Esophagus muscularis mucosa (tissue), 4 donors: ENCODE measurements around the gene FCSK. TPM values are rescaled to one million over a fixed set of nuclear protein-coding genes. Genes with fewer than 3 reads are reported as not detected.

Experiments used
- DNase-seq: peaks from one replicate; pipeline ENCODE4 v3.0.0-alpha.2; 2017; ENCODE audit errors: extremely low spot score
- H3K27ac ChIP-seq, 4 donors: fragments of 200-600 bp; sonication (generic); replicated peaks in 1 of 4; 1 replicate in 3 of 4; 2 replicates in 1 of 4; pipeline ENCODE4 v1.5.1; 2016 to 2019; ENCODE audit warnings: mild to moderate bottlenecking in 1 of 4
- H3K27me3 ChIP-seq, 4 donors: fragments of 200-600 bp; sonication (generic); one replicate each; pipeline versions ENCODE4 v1.5.1 to v1.6.0; 2016 to 2019
- H3K36me3 ChIP-seq, 4 donors: fragments of 200-600 bp; sonication (generic); one replicate each; pipeline ENCODE4 v1.5.1; 2016 to 2019
- H3K4me1 ChIP-seq, 4 donors: fragments of 200-600 bp; sonication (generic); one replicate each; pipeline ENCODE4 v1.5.1; 2016 to 2019
- H3K4me3 ChIP-seq, 4 donors: fragments of 200-600 bp; sonication (generic); 1 replicate in 2 of 4; 2 replicates in 2 of 4; pipeline ENCODE4 v1.5.1; 2016 to 2019; ENCODE audit warnings: mild to moderate bottlenecking in 4 of 4, moderate library complexity in 1 of 4
- H3K9me3 ChIP-seq, 4 donors: fragments of 200-600 bp; sonication (generic); 1 replicate in 3 of 4; 2 replicates in 1 of 4; pipeline ENCODE4 v1.5.1; 2016 to 2019
- CTCF ChIP-seq, 3 experiments: fragments of 200-600 bp in 2 of 3; fragments of 450-650 bp in 1 of 3; sonication (generic) in 2 of 3; IDR thresholded peaks; one replicate each; pipeline ENCODE4 v1.5.1; 2017 to 2019; ENCODE audit warnings: antibody characterized with exemption in 3 of 3, mild to moderate bottlenecking in 2 of 3, moderate library complexity in 1 of 3
- EP300 ChIP-seq: sonication (generic); formaldehyde crosslinking; IDR thresholded peaks from one replicate; pipeline ENCODE4 v1.6.1; 2017; ENCODE audit warnings: antibody characterized with exemption
- POLR2A ChIP-seq: fragments of 450-650 bp; IDR thresholded peaks from one replicate; pipeline ENCODE4 v1.6.1; 2017; ENCODE audit warnings: antibody characterized with exemption, moderate library complexity, mild to moderate bottlenecking, low read depth
- POLR2AphosphoS5 ChIP-seq, 2 donors: sonication (generic); formaldehyde crosslinking; IDR thresholded peaks; one replicate each; pipeline ENCODE4 v1.6.1; 2017; ENCODE audit warnings: antibody characterized with exemption in 2 of 2
- WGBS: methylation state at CpG from one replicate; pipeline ENCODE4 v1.1.5; 2018; 5-methylcytosine and 5-hydroxymethylcytosine counted together
- intact Hi-C: fragments of 100-400 bp; cut with DNase I; formaldehyde crosslinking; loops from one replicate; pipeline ENCODE4 v1.15.1; 2023
- total RNA-seq, 4 donors: library from RNA; depleted of rRNA; stranded (reverse); fragments of >200 nt; gene quantifications; one replicate each; pipeline versions ENCODE4 v1.1.0 to v1.2.1, GENCODE V29; 2016

FCSK gene
- total RNA-seq, 4 donors from 2014 or later: 8.3 to 13.7 (median 12.3) TPM

GRCh38 chr16:70465999-70466804, 11.8 kb downstream of the FCSK start:
- TF ChIP-seq EP300 (no peak), CTCF (IDR thresholded peaks at IDR 0.05) (no peak), POLR2A (no peak), POLR2AphosphoS5 (IDR thresholded peaks at IDR 0.05) (no peak)
- Histone ChIP-seq H3K36me3 (peaks cover 9 to 78% (median 56%) of the 10 kb centered on the region in 4 donors), H3K9me3 (no peaks in the 10 kb centered on the region), H3K4me3 (no peak overlapping the region), H3K27me3 (no peaks in the 10 kb centered on the region), H3K4me1 (peaks cover 0 to 5% (median 4%) of the 10 kb centered on the region in 4 donors), H3K27ac (no peak overlapping the region)
- no peak for DNase-seq
- intact Hi-C loops: no loop called here
- 85% methylated on average over 12 of the region's 13 CpGs for WGBS

GRCh38 chr16:70466805-70467076, 12.3 kb downstream of the FCSK start:
- H3K27me3 ChIP-seq: no peaks in the 10 kb centered on the region
- no peak overlapping the region for H3K27ac ChIP-seq
- TF ChIP-seq POLR2A: no peak
- no peaks in the 10 kb centered on the region for H3K9me3 ChIP-seq
- WGBS: no CpG with 5 or more reads among the region's 7 CpGs
- H3K36me3 ChIP-seq: peaks cover 9 to 84% (median 58%) of the 10 kb centered on the region in 4 donors
- no peak overlapping the region for H3K4me3 ChIP-seq
- intact Hi-C loops: no loop called here
- DNase-seq: no peak
- H3K4me1 ChIP-seq: no peaks in the 10 kb centered on the region

GRCh38 chr16:70467113-70467512, 12.7 kb downstream of the FCSK start:
- intact Hi-C loops: no loop called here
- TF ChIP-seq EP300 (no peak), POLR2A (no peak), CTCF (IDR thresholded peaks at IDR 0.05) (no peak)
- 90% methylated on average over 5 of the region's 11 CpGs for WGBS
- H3K4me3 ChIP-seq: no peak overlapping the region
- H3K27me3 ChIP-seq: no peaks in the 10 kb centered on the region
- H3K27ac ChIP-seq: no peak overlapping the region
- DNase-seq: no peak
- no peaks in the 10 kb centered on the region for H3K4me1 ChIP-seq
- H3K9me3 ChIP-seq: no peaks in the 10 kb centered on the region
- peaks cover 9 to 86% (median 60%) of the 10 kb centered on the region in 4 donors for H3K36me3 ChIP-seq

GRCh38 chr16:70467608-70468007, 13.2 kb downstream of the FCSK start:
- Histone ChIP-seq H3K27me3 (no peaks in the 10 kb centered on the region), H3K36me3 (peaks cover 11 to 88% (median 64%) of the 10 kb centered on the region in 4 donors), H3K4me1 (no peaks in the 10 kb centered on the region), H3K4me3 (no peak overlapping the region), H3K9me3 (no peaks in the 10 kb centered on the region), H3K27ac (no peak overlapping the region)
- intact Hi-C loops: no loop called here
- DNase-seq: no peak
- WGBS: 98% methylated on average over 8 of the region's 8 CpGs
- TF ChIP-seq POLR2A (no peak), CTCF (IDR thresholded peaks at IDR 0.05) (no peak)

GRCh38 chr16:70468776-70469525, 14.6 kb downstream of the FCSK start:
- intact Hi-C loops: no loop called here
- Histone ChIP-seq H3K4me1 (no peaks in the 10 kb centered on the region), H3K27ac (no peak overlapping the region), H3K9me3 (no peaks in the 10 kb centered on the region), H3K36me3 (peaks cover 15 to 91% (median 69%) of the 10 kb centered on the region in 4 donors), H3K27me3 (no peaks in the 10 kb centered on the region), H3K4me3 (no peak overlapping the region)
- DNase-seq: no peak
- 94% methylated on average over 9 of the region's 16 CpGs for WGBS
- no peak for TF ChIP-seq CTCF (IDR thresholded peaks at IDR 0.05)
- no peak for TF ChIP-seq EP300
- no peak for TF ChIP-seq POLR2A
- TF ChIP-seq POLR2AphosphoS5 (IDR thresholded peaks at IDR 0.05): no peak
